Measurements from ENCODE around the gene ZC3H8.

- TF ChIP-seq CTCF (IDR thresholded peaks at IDR 0.05): no peak
- no peak for TF ChIP-seq EZH2 (IDR thresholded peaks at IDR 0.05; ENCODE audit: borderline replicate concordance, insufficient read depth, low read depth, low read length, poor library complexity, severe bottlenecking)
Measured at GRCh38 chr2:112257575-112257974, 2.7 kb upstream of the ZC3H8 start.

All from B cell (primary cell).